DND-41 (cell line): ENCODE results near the gene ATP1A2.
A peak's percentile ranks its signal among the peaks of the same experiment; 100 is the strongest.

Experiments
- ATAC-seq: fragments of 200-7000 bp; cut with Tn5 transposase; 3 replicates; pipeline ENCODE4 v1.9.1; 2021; ENCODE audit warnings: low read depth; ENCODE audit not compliant: insufficient read depth
- DNase-seq: peaks from one replicate; pipeline ENCODE4 v3.0.0-alpha.2; 2020
- H2AFZ ChIP-seq: 2 replicates; pipeline ENCODE4 v1.6.0; 2012; ENCODE audit warnings: low read depth, low read length
- H3K27ac ChIP-seq: 2 replicates; pipeline ENCODE4 v1.5.1; 2012; ENCODE audit warnings: low read length, inconsistent platforms
- H3K27me3 ChIP-seq: fragments of 200-600 bp; sonication (generic); 2 replicates; pipeline ENCODE4 v1.6.0; 2012; ENCODE audit warnings: low read length, mild to moderate bottlenecking, inconsistent platforms; ENCODE audit not compliant: insufficient read depth, poor library complexity
- H3K36me3 ChIP-seq: 2 replicates; pipeline ENCODE4 v1.5.1; 2012; ENCODE audit warnings: low read length, inconsistent platforms; ENCODE audit not compliant: insufficient read depth
- H3K4me1 ChIP-seq: 2 replicates; pipeline ENCODE4 v1.5.1; 2012; ENCODE audit warnings: mild to moderate bottlenecking, low read length; ENCODE audit not compliant: insufficient read depth
- H3K4me2 ChIP-seq: 2 replicates; pipeline ENCODE4 v1.6.0; 2012; ENCODE audit warnings: mild to moderate bottlenecking, moderate library complexity, low read length, inconsistent platforms; ENCODE audit not compliant: insufficient read depth
- H3K4me3 ChIP-seq, 2 experiments: fragments of 200-600 bp in 1 of 2; shearing (Covaris generic) in 1 of 2; 2 replicates each; pipeline ENCODE4 v1.5.1; 2012 to 2016; ENCODE audit warnings: inconsistent platforms in 2 of 2, low read length in 2 of 2, mild to moderate bottlenecking in 2 of 2, low read depth in 1 of 2, moderate library complexity in 1 of 2
- H3K79me2 ChIP-seq: 2 replicates; pipeline ENCODE4 v1.6.0; 2012; ENCODE audit warnings: low read length, inconsistent platforms; ENCODE audit not compliant: insufficient read depth
- H3K9ac ChIP-seq: 2 replicates; pipeline ENCODE4 v1.6.0; 2012; ENCODE audit warnings: low read depth, mild to moderate bottlenecking, inconsistent platforms, low read length, moderate library complexity
- H3K9me3 ChIP-seq: 2 replicates; pipeline ENCODE4 v1.5.1; 2012; ENCODE audit warnings: low read length, moderate library complexity, mild to moderate bottlenecking, inconsistent platforms; ENCODE audit not compliant: insufficient read depth, severe bottlenecking
- H4K20me1 ChIP-seq: 2 replicates; pipeline ENCODE4 v1.6.0; 2012; ENCODE audit warnings: low read length; ENCODE audit not compliant: insufficient read depth
- CTCF ChIP-seq: IDR thresholded peaks from 2 replicates; pipeline ENCODE4 v1.5.1; 2012; ENCODE audit warnings: borderline replicate concordance, low read length, moderate library complexity, mild to moderate bottlenecking; ENCODE audit not compliant: poor library complexity, severe bottlenecking; ENCODE audit errors: extremely low read depth
- EZH2 ChIP-seq: IDR thresholded peaks from 3 replicates; pipeline ENCODE4 v1.6.1; 2012; ENCODE audit warnings: borderline replicate concordance, low read depth, mild to moderate bottlenecking, moderate library complexity, low read length, inconsistent platforms; ENCODE audit not compliant: severe bottlenecking

Gene ATP1A2

DNA sequence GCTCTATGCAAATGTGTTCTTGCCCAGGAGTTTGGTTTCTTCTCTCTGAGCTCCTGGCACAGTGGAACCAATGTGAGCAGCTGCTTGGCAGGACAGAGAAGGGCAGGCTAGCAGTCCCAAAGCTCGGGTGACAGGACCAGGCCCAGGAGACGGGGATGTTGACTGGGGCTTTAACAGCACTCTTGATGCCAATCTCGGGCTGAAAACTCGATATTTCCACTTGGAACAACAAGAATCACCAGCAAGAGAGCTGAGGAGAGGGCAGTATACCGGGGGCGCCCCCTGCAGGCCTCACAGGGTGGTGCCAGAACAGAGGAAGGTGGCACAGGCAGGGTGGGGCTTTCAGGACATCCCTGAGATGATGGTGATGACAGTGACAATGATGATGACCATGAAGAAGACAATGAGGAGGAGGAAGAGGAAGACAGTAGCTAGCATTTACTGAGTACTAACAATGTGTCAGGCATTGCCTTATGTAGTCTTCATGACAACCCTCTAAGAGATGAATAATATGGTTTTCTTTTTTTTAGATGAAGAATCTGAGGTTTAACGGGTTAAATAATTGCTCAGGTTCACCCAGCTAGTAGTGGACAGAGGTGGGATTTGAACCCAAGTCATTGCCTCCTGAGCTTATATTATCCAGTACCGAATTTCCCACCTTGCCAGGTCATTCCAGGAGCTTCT, 36.9 kb upstream of the ATP1A2 start:
- Histone ChIP-seq H3K36me3 (no peaks in the 10 kb centered on the region), H2AFZ (peak overlapping the region; percentile 58; the same call in 1 of the 2 replicates), H3K9me3 (no peaks in the 10 kb centered on the region), H3K4me1 (no peaks in the 10 kb centered on the region), H3K27me3 (peaks cover 21% of the 10 kb centered on the region), H3K27ac (no peak overlapping the region), H3K9ac (no peak overlapping the region), H3K4me3 (no peak overlapping the region), H3K4me2 (no peak overlapping the region), H4K20me1 (no peaks in the 10 kb centered on the region), H3K79me2 (no peaks in the 10 kb centered on the region)
- DNase-seq (peak; percentile 67), ATAC-seq (peak; percentile 93)
- TF ChIP-seq EZH2 = no peak
- peak; percentile 90 for TF ChIP-seq CTCF

DNA sequence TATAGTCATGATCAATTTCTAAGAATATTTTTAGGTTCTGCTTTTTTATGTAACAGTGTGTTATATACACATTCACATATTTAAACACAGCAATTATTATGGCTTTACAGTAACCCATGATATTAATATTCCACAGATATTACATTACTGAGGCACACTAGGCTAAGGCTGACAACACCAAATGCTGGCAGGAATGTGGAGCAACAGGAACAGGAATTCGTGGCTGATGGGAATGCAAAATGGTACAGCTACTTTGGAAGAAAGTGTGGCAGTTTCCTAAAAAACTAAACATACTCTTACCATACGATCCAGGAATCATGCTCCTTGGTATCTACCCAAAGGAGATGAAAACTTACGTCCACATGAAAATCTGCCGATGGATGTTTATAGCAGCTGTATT, 36.1 kb upstream of the ATP1A2 start:
- TF ChIP-seq CTCF (no peak), EZH2 (no peak)
- no peak overlapping the region for H3K27ac ChIP-seq
- H2AFZ ChIP-seq = no peak overlapping the region
- H3K4me2 ChIP-seq = no peak overlapping the region
- no peak overlapping the region for H3K4me3 ChIP-seq
- no peaks in the 10 kb centered on the region for H4K20me1 ChIP-seq
- H3K27me3 ChIP-seq = peaks cover 21% of the 10 kb centered on the region
- H3K79me2 ChIP-seq = no peaks in the 10 kb centered on the region
- DNase-seq (no peak), ATAC-seq (no peak)
- H3K36me3 ChIP-seq = peaks cover 3% of the 10 kb centered on the region; the same call in 1 of the 2 replicates
- no peaks in the 10 kb centered on the region for H3K4me1 ChIP-seq
- H3K9me3 ChIP-seq = no peaks in the 10 kb centered on the region
- no peak overlapping the region for H3K9ac ChIP-seq

GRCh38 chr1:160080381-160081100, 35.0 kb upstream of the ATP1A2 start:
- H3K4me2 ChIP-seq = no peak overlapping the region

More at GRCh38 chr1:160080381-160081100, 35.0 kb upstream of the ATP1A2 start:
- Histone ChIP-seq H3K79me2 (no peaks in the 10 kb centered on the region), H3K27ac (no peak overlapping the region), H3K4me1 (no peaks in the 10 kb centered on the region), H4K20me1 (no peaks in the 10 kb centered on the region), H2AFZ (no peak overlapping the region), H3K9me3 (no peaks in the 10 kb centered on the region), H3K9ac (no peak overlapping the region), H3K27me3 (peaks cover 11% of the 10 kb centered on the region), H3K36me3 (peaks cover 3% of the 10 kb centered on the region; the same call in 1 of the 2 replicates), H3K4me3 (no peak overlapping the region)
- no peak for TF ChIP-seq EZH2
- TF ChIP-seq CTCF = no peak
- ATAC-seq (no peak), DNase-seq (no peak)
